GM18526 (cell line): ENCODE measurements around the gene D2HGDH.

Source experiments
- POLR2A ChIP-seq: IDR thresholded peaks from 3 replicates; pipeline ENCODE4 v1.6.1; 2011; ENCODE audit not compliant: insufficient read length; ENCODE audit errors: extremely low read depth

D2HGDH gene

GRCh38 chr2:241720099-241720498 lies 14.3 kb upstream of the D2HGDH start:
- no peak for TF ChIP-seq POLR2A

GRCh38 chr2:241720560-241720959 lies 13.9 kb upstream of the D2HGDH start:
- TF ChIP-seq POLR2A: no peak

DNA sequence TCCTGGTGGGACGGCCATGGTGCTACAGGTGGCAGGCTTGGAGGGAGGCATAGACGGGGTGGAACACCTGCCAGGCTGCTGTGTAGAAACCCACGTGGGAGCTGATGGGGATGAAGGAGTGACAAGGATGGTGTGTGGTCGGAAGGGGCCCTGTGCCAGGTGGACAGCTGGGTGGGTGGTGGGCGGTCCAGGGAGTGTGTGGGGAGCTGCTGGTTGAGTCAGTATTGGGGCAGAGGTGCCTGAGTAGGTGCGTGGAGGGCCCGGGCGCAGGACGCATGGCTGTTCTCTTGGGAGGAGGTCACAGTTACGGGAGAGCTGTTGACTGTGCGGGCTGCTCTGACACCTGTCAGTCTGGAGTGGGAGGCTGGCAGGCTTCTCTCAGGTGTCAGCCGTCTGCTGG lies 12.6 kb upstream of the D2HGDH start:
- no peak for TF ChIP-seq POLR2A

DNA sequence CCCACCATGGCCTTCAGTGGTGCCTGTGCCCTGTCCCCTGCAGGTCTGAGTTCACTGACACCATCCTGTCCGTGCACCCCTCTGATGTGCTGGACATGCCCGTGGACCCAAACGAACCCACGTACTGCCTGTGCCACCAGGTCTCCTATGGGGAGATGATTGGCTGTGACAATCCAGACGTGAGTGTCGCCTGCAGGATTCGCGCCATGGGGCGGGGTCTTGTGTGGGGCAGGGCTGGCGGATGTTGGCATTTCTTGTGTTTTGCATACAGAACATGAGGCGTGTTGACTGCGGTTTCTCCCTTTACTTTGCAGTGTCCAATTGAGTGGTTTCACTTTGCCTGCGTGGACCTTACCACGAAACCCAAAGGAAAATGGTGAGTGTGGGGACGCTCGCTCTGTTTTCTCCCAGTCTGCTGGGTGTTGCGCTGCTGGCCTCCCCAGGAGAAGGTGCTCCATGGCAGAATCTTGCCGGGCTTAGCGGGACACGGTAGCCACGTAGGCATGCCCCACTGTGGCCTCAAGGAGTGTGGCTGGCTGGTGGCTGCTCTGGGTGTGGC lies 11.5 kb upstream of the D2HGDH start:
- no peak for TF ChIP-seq POLR2A

DNA sequence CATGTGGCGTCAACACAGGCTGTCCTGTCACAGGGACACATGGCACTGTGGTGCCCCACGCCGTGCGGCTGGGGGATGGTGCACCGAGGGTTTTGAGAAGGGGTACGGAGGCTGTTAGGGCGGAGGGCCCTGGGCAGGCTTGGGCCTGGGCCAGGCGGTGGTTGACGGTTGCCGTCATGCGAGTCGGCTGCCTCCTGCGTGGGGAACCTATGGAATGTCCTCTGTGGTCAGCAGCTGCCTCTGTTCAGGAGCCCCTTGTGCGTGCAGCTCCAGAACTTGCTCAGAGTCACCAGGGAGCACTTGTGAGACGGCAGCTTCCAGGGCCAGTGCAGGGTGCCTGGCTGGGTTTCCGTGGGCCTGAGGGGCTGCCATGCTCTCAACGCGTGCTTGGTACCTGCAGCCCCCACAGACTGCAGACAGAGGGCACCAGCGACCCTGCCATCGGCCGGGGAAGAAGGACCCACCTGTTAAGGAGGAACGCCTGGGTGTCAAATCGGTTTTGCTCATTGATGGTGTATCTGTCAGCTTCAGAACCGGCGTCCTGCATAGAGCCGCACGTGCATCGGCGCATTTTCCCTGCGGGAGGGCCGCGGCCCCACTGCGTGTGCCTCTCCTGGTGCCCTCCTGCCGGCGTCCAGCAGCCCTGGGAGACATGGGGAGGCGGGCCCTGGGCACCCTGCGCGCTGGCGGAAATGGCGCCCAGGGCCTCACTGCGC lies 10.0 kb upstream of the D2HGDH start:
- TF ChIP-seq POLR2A: no peak

- no peak for TF ChIP-seq POLR2A
Observed at GRCh38 chr2:241724975-241725870, 9.2 kb upstream of the D2HGDH start.

DNA sequence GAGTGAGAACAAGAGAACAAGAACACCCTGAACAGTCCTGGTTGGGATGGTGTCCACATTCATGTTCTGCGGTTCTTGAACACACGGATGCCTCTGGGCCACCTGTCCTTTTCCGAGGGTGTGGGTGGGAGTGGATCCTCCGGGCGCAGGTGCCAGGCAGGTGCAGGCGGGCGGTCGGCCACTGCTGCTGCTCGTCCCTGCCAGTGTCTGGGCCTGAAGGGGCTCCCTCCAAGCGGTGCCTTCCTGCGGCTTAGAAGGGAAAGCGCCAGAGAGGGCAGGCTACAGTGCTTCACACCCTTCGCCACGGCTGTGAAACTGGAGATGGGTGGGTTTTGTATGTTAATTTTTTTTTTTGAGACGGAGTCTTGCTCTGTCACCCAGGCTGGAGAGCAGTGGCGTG lies 8.0 kb upstream of the D2HGDH start:
- TF ChIP-seq POLR2A: no peak

GRCh38 chr2:241728000-241728399 lies 6.4 kb upstream of the D2HGDH start:
- no peak for TF ChIP-seq POLR2A

DNA sequence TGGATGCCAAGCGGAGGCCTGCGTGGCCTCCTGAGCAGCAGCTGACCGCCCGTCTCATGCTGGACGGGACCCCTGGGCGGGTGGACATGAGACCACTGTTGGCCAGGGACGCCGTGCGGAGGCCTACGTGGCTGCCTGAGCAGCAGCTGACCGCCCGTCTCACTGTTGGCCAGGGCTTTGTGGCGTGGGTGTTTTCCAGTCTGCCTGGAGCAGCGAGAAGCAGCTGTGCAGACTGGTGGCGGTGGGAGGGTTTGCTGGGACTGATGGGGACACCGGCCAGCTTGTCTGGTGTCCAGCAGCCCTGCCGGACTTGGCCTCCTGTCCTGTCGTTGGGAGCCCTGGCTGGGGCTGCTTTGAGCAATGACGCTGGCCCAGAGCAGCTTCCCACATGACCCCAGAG lies 5.8 kb upstream of the D2HGDH start:
- TF ChIP-seq POLR2A: no peak

- no peak for TF ChIP-seq POLR2A
Observed at GRCh38 chr2:241729868-241730267, 4.6 kb upstream of the D2HGDH start.

DNA sequence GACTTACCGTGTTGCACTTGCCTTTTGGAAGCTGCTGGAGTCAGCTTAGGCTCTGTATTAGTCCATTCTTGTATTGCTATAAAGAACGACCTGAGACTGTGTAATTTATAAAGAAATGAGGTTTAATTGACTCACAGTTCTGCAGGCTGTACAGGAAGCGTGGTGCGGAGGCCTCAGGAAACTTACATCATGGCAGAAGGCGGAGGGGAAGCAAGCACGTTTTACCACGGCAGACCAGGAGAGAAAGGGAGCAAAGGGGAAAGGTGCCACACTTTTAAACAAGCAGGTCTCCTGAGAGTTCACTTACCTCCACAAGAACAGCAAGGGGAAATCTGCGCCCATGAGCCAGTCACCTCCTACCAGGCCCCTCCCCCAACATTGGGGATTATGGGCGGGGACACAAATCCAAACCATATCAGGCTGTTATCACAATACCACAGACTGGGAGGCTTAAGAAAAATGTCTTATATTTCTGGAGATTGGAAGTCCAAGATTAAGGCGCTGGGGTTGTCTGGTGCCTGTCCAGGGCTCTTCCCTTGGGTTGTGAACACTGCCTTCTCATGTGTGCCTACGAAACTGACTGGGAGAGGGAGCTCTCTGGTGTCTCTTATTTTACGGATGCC lies 3.6 kb upstream of the D2HGDH start:
- no peak for TF ChIP-seq POLR2A

- no peak for TF ChIP-seq POLR2A
Observed at GRCh38 chr2:241733391-241734207, 831 bp upstream of the D2HGDH start.

GRCh38 chr2:241734208-241734466 lies 293 bp upstream of the D2HGDH start:
- no peak for TF ChIP-seq POLR2A

DNA sequence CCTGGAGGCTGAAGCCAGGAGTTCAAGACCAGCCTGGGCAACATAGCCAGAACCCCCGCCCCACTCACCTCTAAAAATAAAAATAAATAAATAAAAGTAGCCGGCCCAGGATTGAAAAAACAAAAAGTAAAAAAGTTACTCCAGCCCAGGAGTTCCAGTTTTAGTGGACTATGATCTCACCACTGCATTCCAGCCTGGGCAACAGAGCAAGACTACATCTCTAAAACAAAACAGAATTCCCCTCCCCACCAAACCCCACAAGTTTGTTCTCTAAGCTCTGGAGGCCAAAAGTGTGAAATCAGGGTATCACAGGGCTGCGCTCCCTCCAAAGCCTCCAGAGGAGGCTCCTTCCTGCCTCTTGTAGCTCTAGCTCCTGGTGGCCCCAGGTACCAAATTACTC lies 1.7 kb downstream of the D2HGDH start:
- no peak for TF ChIP-seq POLR2A

DNA sequence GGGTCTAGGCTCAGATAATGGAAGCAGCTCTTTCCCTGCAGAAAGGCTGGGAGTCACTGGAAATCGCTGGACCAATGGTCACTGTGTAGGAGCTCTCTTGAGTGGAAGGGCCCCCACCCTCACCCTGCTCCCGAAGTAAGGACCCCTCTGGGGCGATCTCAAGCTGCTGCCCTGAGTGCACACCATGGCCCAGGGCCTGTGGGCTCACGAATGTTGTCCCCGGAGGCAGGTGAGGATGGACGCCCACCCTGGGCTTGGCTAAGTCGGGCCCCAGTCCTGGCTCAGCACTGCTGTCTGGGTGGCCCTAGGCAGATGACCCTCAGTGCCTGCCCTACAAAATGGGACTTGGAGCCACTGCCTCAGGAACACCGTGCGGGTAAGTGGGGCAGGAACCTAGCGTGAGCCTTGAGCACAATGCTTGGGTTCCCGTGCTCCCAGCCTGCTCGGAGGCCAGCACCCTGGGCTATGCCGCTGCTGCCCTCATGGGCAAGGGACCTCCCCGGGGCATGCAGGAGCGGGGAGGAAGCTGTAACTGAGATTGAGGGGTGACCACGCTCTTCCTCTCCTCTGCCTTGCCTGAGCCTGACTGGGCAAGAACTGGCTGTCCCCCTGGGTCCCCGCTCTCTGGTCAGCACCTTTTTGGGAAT lies 3.7 kb downstream of the D2HGDH start:
- TF ChIP-seq POLR2A: no peak
